CD4-positive, alpha-beta T cell treated with Interleukin-17A for 1 hour (primary cell): ENCODE data around the gene SPECC1.
"Not testable (repeated sequence)": the region's sequence is repeated elsewhere in the genome, so short reads cannot be mapped to it uniquely, and the experiment has no call there.

ENCODE experiments used
- DNase-seq: peaks from one replicate; pipeline ENCODE4 v3.0.0-alpha.2; 2020

Gene SPECC1

GRCh38 chr17:20284022-20284421, 274.9 kb downstream of the SPECC1 start:
- no peak for DNase-seq

- DNase-seq, result no peak
Measured at GRCh38 chr17:20284570-20285295, 275.6 kb downstream of the SPECC1 start.

- DNase-seq, result no peak
Measured at GRCh38 chr17:20289984-20290383, 280.8 kb downstream of the SPECC1 start.

- no peak for DNase-seq
Measured at GRCh38 chr17:20291853-20292252, 282.7 kb downstream of the SPECC1 start.

- no peak for DNase-seq
Measured at GRCh38 chr17:20293501-20293900, 284.3 kb downstream of the SPECC1 start.

- no peak for DNase-seq
Measured at GRCh38 chr17:20294120-20294519, 285.0 kb downstream of the SPECC1 start.

GRCh38 chr17:20299013-20299412, 289.9 kb downstream of the SPECC1 start:
- no peak for DNase-seq

GRCh38 chr17:20300436-20300934, 291.3 kb downstream of the SPECC1 start:
- DNase-seq, result no peak

GRCh38 chr17:20302246-20302917, 293.2 kb downstream of the SPECC1 start:
- DNase-seq, result no peak

GRCh38 chr17:20304961-20305360, 295.8 kb downstream of the SPECC1 start:
- DNase-seq, result no peak

- DNase-seq, result no peak
Measured at GRCh38 chr17:20306924-20307323, 297.8 kb downstream of the SPECC1 start.

- no peak for DNase-seq
Measured at GRCh38 chr17:20307326-20307910, 298.3 kb downstream of the SPECC1 start.

- no peak for DNase-seq
Measured at GRCh38 chr17:20310481-20310880, 301.3 kb downstream of the SPECC1 start.

- no peak for DNase-seq
Measured at GRCh38 chr17:20313306-20313705, 304.1 kb downstream of the SPECC1 start.

GRCh38 chr17:20313891-20314290, 304.7 kb downstream of the SPECC1 start:
- DNase-seq, result no peak

- no peak for DNase-seq
Measured at GRCh38 chr17:20314834-20315233, 305.7 kb downstream of the SPECC1 start.

- no peak for DNase-seq
Measured at GRCh38 chr17:20315311-20315710, 306.2 kb downstream of the SPECC1 start.

- no peak for DNase-seq
Measured at GRCh38 chr17:20315821-20316220, 306.7 kb downstream of the SPECC1 start.

- peak; percentile 84 for DNase-seq
Measured at GRCh38 chr17:20320535-20321229, 311.5 kb downstream of the SPECC1 start.

GRCh38 chr17:20321357-20321756, 312.2 kb downstream of the SPECC1 start:
- not testable (repeated sequence) for DNase-seq

- not testable (repeated sequence) for DNase-seq
Measured at GRCh38 chr17:20327739-20328138, 318.6 kb downstream of the SPECC1 start.

GRCh38 chr17:20351405-20351804, 342.2 kb downstream of the SPECC1 start:
- DNase-seq, result not testable (repeated sequence)

- not testable (repeated sequence) for DNase-seq
Measured at GRCh38 chr17:20352567-20352966, 343.4 kb downstream of the SPECC1 start.
